NCI-H748 (cell line): Measurements from ENCODE around the gene LTF.

Experiments
- DNase-seq: peaks from one replicate; lab custom pipeline; 2025; ENCODE audit not compliant: unreplicated experiment; lab: John Stamatoyannopoulos, UW

LTF gene

DNA sequence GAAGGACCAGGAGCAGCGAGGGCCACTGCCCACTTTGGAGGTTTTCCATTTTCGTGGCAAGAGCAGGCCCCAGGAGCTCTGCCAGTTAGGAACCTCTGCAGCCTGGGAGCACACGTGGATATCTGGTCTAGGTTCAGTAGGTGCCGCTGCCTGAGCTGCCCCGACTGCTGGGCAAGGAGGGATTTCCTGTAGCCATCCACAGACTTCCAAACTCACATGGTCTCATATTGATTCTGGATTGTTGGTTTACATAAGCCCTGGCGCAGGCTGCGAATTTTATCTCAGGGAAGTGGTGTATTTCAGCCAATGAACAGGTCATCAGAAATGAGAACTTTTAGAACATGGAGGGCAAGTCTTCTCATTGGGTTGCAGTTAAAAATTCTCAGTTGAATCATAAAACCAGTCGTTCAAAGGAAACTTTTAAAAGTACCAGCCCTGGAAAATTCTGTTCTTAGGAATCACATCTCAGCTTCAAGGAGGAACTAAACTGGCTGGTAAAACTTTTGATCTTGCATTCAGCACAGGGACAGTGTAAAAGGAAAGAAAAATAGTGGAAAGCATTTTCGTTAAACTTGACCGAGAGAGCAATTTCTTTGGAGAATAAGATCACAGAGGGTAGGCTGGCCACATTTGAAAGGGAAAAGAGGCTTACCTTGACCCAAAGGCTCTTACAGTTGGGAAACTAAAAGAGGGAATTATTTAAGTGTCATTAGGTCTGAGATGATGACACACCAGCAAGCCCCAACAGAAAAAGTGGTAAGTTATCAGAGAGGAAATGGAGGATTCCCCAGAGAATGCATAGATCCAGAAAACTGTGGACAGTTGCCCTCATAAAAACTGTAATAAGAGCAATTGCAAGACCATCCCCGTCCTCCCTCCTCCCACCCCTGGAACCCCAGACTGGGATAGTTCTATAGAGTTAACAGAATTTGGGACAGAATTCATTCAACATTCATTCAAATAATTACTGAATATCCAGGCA, 26.7 kb upstream of the LTF start:
- no peak for DNase-seq

- DNase-seq = no peak
Measured at GRCh38 chr3:46490338-46491084, 25.8 kb upstream of the LTF start.

DNA sequence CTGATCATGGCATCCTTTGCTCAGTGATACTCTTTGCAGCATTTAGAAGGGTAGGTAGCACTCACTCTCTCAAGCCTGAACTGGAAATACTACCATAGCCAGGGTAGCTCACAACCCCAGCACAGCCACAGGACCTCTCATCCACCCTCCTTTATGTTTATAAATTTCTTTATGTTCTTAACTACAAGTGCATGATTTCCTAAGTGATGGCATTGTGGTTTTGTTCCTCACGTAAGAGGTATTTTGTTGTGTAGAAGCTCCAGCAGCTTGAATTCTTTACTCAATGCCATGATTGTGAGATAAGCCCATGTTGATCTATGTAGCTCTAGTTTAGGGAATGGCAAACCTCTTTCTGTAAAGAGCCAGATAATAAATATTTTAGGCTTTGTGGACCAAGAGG, 25.2 kb upstream of the LTF start:
- DNase-seq = no peak

DNA sequence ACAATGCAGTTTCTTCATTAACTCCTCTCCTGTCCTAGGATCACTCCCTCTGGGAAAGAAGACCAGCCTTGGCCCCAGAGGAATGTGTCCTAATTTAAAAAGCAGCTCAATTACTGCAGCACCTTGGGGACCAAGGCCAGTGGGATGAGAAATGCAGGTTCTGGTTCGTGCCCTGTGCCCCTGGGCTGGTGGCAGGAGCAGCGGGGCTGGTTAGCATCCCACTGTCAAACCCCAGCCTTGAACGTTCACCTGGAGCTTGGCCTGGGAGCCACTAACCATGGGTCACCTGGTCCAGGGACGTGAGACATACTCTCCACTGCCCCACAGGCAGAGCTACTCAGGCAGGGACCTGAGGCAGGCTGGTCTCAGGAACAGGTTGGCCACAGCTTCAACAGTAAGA, 24.7 kb upstream of the LTF start:
- DNase-seq = no peak

DNA sequence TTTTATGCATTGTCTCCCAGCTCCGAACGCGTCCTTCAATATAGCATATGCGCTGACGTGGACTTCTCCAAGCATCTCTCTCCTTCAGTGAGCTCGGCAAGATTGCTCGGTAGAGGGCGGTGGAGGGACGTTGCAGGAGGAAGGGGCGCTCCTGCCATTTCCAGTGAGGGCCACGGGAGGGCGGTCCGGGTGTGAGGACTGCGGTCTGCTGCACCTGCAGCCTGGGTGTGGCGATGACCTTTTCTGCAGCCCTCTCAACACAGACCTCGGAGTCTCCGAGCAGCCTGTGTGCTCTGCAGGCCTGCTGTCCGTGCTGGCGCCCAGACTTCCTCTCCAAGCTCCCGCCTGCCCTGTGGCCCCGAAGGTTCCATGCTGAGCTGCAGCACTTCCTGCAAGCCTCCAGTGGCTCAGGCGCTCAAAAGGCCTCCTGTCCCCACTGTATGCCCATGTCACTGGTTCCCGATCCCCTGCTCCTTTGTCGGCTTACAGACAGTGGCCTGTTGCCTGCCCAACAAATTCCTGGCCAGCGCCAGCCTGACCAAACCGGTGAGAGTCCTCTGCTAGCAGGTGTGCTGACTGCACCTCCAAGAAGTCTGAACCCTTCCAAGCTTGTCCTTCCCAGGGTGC, 24.1 kb upstream of the LTF start:
- DNase-seq = peak; percentile 87

GRCh38 chr3:46485779-46486175, 21.1 kb upstream of the LTF start:
- DNase-seq = no peak

DNA sequence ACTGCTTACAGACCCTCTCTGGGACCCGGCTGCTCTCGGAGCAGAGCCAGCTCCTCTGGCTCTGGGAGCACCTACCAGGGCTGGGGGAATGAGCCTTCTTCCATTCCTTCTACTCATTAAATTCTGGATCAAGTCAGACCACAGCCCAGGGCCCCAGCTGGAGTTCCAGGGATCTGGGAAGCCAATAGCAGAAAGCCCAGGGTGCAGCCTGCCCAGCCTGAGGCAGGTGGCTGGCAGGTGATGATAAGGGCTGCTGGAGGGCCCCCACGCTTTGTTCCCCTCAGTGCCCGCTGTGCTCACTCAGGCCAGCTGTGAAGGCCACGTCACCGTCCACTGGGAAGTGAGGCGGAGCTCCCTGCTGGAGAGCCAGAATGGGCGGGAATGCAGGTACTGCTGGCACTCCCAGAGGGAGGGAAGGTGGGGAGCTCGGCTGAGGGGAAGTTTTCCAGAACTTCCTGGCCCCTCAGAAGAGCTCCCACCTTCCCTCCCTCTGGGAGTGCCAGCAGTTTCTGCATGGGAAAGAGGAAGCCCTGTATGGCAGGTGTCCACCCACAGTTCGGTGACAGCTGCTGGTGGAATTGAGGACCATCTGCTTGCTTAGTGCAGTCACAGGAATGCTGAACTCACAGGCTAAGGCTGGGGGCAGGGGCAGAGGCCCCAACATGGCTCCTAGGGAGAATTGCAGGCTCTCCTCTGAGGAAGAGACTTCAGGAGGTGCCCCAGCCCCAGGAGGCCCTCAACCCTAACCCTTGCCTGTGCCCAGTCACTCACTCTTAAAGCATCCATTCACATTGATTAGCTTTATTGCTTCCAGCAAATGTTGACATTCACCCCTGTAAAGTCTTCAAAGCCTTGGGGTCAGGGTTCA, 20.4 kb upstream of the LTF start:
- DNase-seq = peak; percentile 84

- no peak for DNase-seq
Measured at GRCh38 chr3:46484388-46484787, 19.7 kb upstream of the LTF start.

DNA sequence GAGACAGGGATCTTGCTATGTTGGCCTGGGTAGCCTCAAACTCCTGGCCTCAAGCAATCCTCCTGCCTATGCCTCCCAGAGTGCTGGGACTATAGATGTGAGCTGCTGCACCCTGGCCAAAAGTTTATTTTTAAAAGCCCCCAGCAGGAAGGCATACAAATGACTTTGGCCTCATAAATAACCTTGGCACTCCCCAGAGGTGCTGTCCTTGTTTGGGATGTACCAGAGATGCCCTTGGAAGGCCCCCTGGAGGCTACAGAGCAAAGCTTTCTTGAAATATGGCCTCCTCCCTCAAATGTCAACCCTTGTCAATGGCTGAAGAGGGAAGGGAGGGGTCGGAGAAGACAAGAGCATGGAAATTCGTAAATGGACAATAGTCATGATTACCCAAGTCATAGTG, 19.1 kb upstream of the LTF start:
- no peak for DNase-seq

GRCh38 chr3:46482632-46483350, 18.1 kb upstream of the LTF start:
- DNase-seq = no peak

DNA sequence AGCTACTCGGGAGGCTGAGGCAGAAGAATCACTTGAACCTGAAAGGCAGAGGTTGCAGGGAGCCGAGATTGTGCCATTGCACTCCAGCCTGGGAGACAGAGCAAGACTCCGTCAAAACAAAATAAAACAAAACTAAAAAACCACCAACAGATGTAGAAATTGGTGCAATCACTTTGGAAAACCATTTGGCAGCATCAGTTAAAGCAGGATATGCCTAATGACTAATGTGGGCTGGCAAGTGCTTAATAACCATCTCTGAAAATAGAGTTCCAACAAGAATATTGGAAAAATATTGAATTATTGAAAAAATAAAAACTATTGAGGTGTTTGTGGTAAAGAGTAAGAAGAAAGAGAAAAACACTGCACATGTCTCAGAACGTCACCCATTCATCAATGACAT, 16.9 kb upstream of the LTF start:
- no peak for DNase-seq

GRCh38 chr3:46480491-46481195, 15.9 kb upstream of the LTF start:
- no peak for DNase-seq

DNA sequence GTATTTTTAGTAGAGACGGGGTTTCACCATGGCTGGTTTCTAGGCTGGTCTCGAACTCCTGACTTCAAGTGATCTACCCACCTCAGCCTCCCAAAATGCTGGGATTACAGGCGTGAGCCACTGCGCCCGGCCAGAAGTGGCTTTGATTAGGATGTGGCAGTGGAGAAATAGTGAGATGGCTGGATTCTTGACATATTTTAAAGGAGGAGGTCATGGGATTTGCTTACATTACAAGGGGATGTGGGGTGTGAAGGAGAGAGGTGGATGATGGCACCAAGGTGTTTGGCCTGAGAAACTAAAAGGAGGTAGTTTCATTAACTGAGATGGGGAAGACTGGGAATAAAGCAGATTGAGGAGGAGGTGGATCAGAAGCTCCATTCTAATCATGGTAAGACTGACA, 15.0 kb upstream of the LTF start:
- no peak for DNase-seq

- DNase-seq = no peak
Measured at GRCh38 chr3:46479021-46479420, 14.3 kb upstream of the LTF start.

- no peak for DNase-seq
Measured at GRCh38 chr3:46478341-46478740, 13.6 kb upstream of the LTF start.

DNA sequence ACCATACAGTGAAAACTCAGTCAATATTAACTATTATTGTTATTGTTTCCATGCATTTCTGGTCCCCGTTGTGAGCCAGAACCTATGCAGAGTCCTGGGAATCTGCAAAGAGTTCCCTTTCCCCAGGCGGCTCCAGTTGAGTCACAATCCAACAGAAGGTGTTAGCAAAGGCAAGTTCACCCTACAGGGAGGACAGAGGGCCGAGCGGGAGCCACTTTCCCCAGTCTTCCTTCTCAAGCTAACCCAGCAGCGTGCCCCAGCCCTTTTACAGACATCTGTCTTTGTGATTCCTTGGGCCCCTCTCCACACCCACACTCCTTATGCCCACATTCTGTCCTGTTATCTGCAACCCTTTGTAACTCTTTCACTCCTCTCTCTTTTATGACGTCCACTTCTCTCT, 13.1 kb upstream of the LTF start:
- no peak for DNase-seq

DNA sequence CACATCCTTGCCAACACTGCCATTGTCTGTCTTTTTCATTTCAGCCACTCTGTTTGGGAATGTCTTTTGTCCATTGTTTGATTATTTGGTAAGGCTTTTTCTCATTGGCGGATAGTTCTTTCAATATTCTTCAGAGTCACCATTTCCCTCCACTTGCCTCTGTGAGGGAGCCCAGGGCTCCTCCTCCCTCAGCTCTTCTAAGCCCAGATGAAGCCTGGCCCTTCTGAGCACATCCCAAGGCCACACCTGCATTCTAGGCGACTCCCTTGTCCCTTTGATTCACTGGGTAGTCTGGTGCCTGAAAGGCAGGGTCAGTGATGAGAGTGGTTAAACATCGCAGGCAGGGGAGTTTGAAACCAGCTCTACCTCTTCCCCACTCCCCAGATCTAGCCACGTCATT, 12.4 kb upstream of the LTF start:
- no peak for DNase-seq

GRCh38 chr3:46472736-46473135, 8.0 kb upstream of the LTF start:
- no peak for DNase-seq

DNA sequence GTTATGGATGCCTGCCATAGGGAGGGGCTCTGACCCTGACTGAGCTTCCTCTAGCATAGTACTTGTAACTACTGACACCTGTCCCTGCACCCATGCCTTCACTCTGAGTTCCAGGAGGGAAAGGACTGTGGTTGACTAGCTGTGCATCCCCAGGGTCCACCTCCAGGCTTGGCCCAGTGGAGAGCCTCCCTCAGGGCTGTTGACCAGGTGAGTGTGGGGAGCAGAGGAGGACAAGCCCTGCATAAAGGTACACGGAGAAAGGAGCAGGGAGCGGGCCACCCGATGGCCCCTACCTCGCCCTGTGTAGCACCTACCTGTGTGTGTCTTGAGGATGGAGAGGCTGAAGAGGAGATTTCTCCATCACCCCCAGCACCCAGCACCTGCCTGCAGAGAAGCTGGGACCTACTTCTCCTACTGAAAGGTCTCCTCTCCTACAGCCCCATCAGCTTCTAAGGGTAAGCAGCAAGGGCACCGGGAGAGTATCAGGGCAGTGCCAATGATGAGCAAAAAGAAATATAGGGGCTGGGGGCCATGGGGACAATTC, 6.7 kb upstream of the LTF start:
- no peak for DNase-seq
